ENCODE data around the gene ADAMTS15. TPM values are rescaled to one million over a fixed set of nuclear protein-coding genes. Genes with fewer than 3 reads are reported as not detected.

ADAMTS15 gene
- total and polyA plus RNA-seq, 2 of the 4 experiments (the other 2 are of a cell fraction), result 3.0 to 5.0 TPM

- CTCF ChIA-PET, result no interaction called here
- POLR2A ChIA-PET (ENCODE audit: unreplicated experiment), result no interaction called here
- Histone ChIP-seq H4K5ac (ENCODE audit: low read depth, low read length) (peak overlapping the region; percentile 95), H2AK9ac (replicated peaks; ENCODE audit: low read depth, low read length, poor library complexity) (peak overlapping the region; percentile 38), H3K9me1 (ENCODE audit: insufficient read depth, low read length) (no peaks in the 10 kb centered on the region), H2BK20ac (ENCODE audit: low read depth, low read length) (peak overlapping the region; percentile 20; the same call in 1 of the 2 replicates), H2AFZ (replicated peaks; ENCODE audit: low read length, poor library complexity) (peak overlapping the region; percentile 48), H4K20me1 (ENCODE audit: insufficient read depth, low read length) (no peaks in the 10 kb centered on the region), H2BK15ac (ENCODE audit: low read depth, low read length) (peak overlapping the region; percentile 51; the same call in 2 of the 3 replicates), H3K4me3 (ENCODE audit: insufficient read depth, low read depth, low read length) (no peak overlapping the region), H3K23ac (ENCODE audit: low read depth, low read length) (no peak overlapping the region), H2BK120ac (ENCODE audit: low read depth, low read length) (peak overlapping the region; percentile 28; the same call in 1 of the 2 replicates), H4K8ac (ENCODE audit: low read depth in 2 of 2, low read length in 2 of 2) (peak overlapping the region; percentile 72 to 88; a peak in 2 of 4 replicates), H3K9ac (ENCODE audit: low read depth, low read length) (no peak overlapping the region), H3K14ac (replicated peaks; ENCODE audit: low read depth, low read length) (peak overlapping the region; percentile 6; the same call in 1 of the 2 replicates), H2BK5ac (ENCODE audit: low read depth, low read length, poor library complexity, severe bottlenecking) (peak overlapping the region; percentile 1), H3K4me1 (ENCODE audit: control insufficient read depth, insufficient read depth, low read length) (peaks cover 16% of the 10 kb centered on the region), H3K9me3 (ENCODE audit: control insufficient read depth, insufficient read depth, low read length) (0 out of 2 replicates have a peak, but pooled peaks cover 2% of the 10 kb centered on the region), H3K36me3 (ENCODE audit: control insufficient read depth, insufficient read depth, low read length) (no peaks in the 10 kb centered on the region), H2AK5ac (ENCODE audit: low read depth, low read length) (peak overlapping the region; percentile 30; the same call in 1 of the 2 replicates), H3K27ac (ENCODE audit: insufficient read depth, low read length) (peak overlapping the region; percentile 51; the same call in 1 of the 2 replicates), H3K79me1 (ENCODE audit: low read depth in 1 of 2, low read length in 2 of 2) (no peaks in the 10 kb centered on the region), H3K4ac (ENCODE audit: low read depth, low read length) (peak overlapping the region; percentile 60), H3K56ac (ENCODE audit: extremely low read depth, insufficient read depth, low read length) (no peak overlapping the region), H4K91ac (ENCODE audit: insufficient read depth, low read depth, low read length) (peak overlapping the region; percentile 70; the same call in 1 of the 2 replicates), H3K27me3 (ENCODE audit: control insufficient read depth, insufficient read depth, low read length) (no peaks in the 10 kb centered on the region), H3K18ac (ENCODE audit: low read depth, low read length) (peak overlapping the region; percentile 72), H3K4me2 (ENCODE audit: low read depth, low read length) (no peak overlapping the region)
- in situ Hi-C loops (cut with MboI; ENCODE audit: low sequenced_read_pairs) (no loop called here), dilution Hi-C loops (cut with HindIII; ENCODE audit: low sequenced_read_pairs, unreplicated experiment) (no loop called here), intact Hi-C loops (cut with micrococcal nuclease) (no loop called here)
- BruUV-seq (replicated peaks), result no TSS peak
- TF ChIP-seq ELK1 (IDR thresholded peaks at IDR 0.05; ENCODE audit: borderline replicate concordance, low read depth, low read length), result no peak
- TF ChIP-seq POLR2A (IDR thresholded peaks at IDR 0.05; ENCODE audit: low read depth, low read length), result no peak
- TF ChIP-seq USF2 (IDR thresholded peaks at IDR 0.05; ENCODE audit: low read depth, low read length), result no peak
- no peak for TF ChIP-seq RCOR1 (IDR thresholded peaks at IDR 0.05; ENCODE audit: insufficient replicate concordance, low read length)
- TF ChIP-seq CHD1 (IDR thresholded peaks at IDR 0.05; ENCODE audit: low read depth, low read length), result no peak
- TF ChIP-seq FOS (IDR thresholded peaks at IDR 0.05; ENCODE audit: low read depth, low read length), result no peak
- no peak for TF ChIP-seq MAZ (IDR thresholded peaks at IDR 0.05; ENCODE audit: borderline replicate concordance, low read depth, low read length)
- no peak for TF ChIP-seq SMC3 (IDR thresholded peaks at IDR 0.05; ENCODE audit: low read depth, low read length)
- 61% methylated on average over 13 of the region's 28 CpGs; no CpG with 5 or more reads in 1 of the 2 experiments for WGBS, 2 experiments (ENCODE audit: extremely low coverage in 2 of 2, insufficient read length in 1 of 2)
- ATAC-seq (ENCODE audit: low read depth), result no peak; the same call in 1 of the 2 replicates
- DNase-seq, result no peak
Observed at GRCh38 chr11:130486987-130487923, 38.8 kb downstream of the ADAMTS15 start.

Data from IMR-90 (cell line).